NCI-H1105 (cell line): ENCODE measurements around the gene PCDH9.

Experiments used
- DNase-seq: peaks from one replicate; lab custom pipeline; 2025; lab: John Stamatoyannopoulos, UW

Gene PCDH9

DNA sequence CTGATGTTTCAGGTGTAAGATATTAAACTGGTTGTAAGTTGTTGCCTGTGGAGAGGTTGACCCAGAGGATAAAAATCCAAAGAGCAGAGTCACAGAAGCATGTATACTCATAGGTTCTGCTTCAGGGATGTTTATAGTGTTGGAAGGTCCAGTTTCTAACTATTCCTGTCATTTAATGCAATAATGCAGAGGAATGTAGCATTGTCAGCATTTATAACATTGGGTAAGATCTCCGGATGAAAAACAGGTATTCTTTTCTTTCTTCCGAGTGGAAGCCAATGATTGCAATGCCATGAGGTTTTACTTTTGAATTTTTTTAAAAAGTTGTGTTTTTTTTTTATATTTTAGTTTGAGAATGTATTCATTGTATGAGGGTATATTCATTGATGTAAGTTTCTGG, 771.0 kb downstream of the PCDH9 start:
- no peak for DNase-seq

DNA sequence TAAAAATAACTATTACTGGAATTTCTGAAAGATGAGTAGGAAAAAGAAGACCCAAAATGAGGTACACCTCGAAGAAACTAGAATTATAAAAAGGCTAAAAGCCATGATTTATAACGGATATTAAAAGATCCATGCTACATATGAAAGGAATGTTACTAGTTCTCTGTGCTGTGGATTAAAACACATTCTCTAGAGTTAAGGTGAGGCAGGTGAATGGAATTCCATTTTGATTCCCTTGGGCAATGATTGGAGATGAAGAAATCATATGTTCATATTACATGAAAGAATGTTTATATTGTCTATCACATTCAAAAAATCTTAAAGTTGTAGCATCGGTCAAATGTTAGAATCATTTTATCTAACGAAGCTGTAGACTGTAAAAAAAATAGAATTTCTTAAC, 783.7 kb downstream of the PCDH9 start:
- no peak for DNase-seq

DNA sequence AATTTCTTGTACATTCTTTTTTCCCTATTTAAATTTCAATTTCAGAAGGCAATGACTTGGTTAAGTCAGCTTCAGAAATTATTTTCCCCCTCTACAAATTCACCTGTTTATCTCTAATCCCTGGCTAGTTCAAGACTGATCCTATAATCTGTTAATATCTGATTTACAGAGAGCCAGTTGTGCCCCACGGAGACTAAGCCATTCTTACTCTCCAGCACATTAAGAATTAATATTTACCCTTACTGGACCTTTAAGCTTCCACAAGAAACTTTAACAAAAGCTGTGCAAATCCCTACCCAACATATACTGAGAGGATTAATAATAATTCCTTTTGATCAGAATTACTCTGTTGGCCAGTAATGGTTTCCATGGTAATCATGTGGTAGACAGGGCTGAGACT, 786.2 kb downstream of the PCDH9 start:
- DNase-seq, result no peak

DNA sequence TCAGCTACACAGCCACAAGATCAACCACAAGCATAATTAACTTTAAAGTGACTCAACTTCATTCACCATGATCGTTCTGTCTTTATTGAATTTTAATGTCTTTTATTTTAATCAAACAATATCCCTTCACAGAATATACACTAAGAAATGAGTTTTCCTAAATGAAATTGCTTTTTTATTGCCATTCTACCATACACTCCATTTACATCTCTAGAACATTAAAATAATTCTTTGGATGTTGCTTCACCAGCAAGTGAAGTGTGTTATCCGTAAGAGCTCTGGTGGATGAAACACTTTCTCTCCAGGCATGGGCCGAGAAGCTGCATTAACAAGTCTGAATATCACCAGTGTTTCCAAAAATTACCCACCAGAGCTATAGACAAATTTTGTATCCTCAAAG, 789.2 kb downstream of the PCDH9 start:
- no peak for DNase-seq

DNA sequence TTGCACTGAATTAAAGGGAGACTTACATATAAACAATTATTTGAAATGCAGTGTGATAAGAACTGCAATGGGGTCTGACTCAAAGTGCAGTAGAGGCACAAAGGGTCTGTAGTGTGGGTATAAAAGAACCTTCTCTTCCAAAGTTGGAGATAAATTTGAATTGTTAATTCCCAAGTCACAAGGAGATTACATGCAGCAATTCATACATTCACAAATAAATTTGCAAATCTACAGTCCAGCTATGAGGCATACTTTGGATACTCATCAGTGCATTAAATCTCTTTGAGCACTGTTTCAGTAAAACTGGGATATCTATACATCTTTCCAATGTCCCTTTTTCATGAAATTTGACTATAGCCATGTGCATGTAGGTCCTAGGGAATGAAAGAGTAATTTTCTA, 799.4 kb downstream of the PCDH9 start:
- no peak for DNase-seq

DNA sequence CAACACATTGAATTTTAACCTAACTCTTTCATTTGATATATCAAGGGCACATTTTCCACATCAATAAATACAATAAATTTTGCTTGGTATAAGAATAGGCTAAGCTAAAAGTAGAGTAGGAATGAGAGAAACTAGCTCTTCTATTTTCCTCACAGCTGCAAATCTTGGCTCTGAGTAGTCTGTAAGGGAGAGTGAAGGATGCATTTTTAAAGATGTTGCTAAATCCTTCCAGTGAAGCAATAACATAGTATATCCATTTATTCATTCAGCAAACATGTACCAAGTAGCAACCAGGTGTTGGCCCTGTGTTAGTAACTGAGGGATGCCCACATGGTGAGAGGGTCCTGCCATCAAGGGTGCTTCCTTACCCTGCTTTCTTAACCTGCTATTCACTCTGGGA, 799.9 kb downstream of the PCDH9 start:
- DNase-seq, result no peak

DNA sequence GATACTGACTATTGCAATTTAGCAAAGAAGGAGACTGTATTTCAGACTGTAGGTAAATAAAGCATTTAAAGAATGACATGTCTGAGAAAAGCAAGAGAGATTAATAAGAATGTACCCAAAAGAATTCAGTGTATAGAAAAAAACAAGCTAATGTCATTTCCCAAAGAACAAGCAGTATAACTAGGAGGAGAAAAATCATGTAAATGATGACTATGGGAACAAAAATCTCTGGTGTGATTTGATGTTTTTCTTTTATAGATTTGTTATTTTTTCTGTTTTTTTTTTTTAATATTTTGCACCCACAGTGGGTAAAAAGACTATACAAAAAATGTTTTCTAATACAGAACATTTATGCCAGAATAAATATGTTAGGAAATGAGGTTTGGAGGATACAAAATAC, 801.0 kb downstream of the PCDH9 start:
- DNase-seq, result no peak

DNA sequence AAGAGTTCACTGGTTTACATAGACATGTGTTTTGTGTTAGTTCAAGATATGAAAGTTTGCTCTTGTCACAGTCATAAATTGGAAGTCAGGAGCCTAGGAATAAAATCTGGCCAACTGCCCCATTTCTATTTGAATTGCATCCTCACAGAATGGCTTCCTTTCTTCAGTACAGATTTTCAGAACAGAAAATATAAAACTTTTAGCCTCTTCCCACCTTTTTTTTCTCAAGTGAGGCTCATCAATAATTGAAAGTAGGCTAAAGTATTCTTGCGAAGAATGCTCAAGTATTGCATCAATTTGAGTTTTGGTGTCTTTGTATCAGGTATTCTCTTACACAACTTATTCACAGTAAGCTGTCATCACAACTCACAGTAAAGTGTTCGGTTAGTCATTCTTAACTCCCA, 802.7 kb downstream of the PCDH9 start:
- DNase-seq, result no peak

DNA sequence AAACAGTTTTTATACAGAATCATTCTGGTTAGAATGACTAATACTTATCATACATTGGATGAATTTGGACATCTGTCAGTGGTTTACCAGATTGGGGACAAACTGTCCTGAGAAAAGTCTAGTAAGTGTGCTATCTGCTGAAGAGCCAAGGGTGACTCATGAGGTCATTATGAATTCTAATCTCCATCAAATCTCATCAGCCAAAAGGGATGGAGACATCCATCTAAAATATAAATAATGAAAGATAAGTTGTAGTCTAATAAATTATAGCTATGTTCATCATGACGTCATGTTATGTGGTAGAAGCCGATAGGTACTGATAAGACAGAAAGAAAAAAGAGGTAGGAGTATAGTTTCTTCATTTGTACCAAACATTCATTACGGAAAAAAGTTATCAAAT, 804.4 kb downstream of the PCDH9 start:
- no peak for DNase-seq

DNA sequence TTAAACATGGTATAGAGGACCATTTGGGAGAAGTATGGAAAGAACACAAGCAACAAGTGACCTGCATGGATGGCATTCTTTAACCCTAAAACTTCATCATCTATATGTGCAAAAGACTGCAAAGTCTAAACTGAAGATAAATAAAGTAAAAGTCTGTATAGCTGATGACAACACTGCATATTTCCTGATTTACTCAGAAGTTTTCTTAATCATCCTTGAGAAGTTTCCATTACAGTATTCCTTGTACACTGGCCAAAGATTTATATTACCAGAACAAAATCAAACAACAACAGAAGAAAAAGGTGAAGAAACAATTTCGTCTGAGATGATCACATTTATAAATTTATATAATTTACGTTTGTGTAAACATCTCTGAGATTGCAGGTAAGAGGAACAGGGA, 805.7 kb downstream of the PCDH9 start:
- DNase-seq, result no peak

DNA sequence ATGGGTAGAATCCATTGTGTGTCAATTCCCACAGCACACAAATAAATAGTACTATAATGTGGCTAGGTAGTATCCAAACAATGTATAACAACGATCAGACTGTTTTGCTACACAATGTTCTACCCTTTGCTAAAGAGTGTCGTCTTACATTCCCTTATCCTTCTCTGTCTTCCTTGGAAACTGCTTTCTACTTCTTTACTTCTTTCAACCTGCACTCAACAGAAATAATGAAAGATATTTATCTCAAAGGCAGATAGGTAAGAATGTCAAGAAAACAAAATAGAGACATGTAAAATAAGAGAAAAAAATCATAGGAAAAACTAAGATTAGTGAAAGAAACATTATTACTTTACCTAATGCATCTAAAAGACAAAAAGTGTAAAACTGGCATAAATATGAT, 814.7 kb downstream of the PCDH9 start:
- no peak for DNase-seq

DNA sequence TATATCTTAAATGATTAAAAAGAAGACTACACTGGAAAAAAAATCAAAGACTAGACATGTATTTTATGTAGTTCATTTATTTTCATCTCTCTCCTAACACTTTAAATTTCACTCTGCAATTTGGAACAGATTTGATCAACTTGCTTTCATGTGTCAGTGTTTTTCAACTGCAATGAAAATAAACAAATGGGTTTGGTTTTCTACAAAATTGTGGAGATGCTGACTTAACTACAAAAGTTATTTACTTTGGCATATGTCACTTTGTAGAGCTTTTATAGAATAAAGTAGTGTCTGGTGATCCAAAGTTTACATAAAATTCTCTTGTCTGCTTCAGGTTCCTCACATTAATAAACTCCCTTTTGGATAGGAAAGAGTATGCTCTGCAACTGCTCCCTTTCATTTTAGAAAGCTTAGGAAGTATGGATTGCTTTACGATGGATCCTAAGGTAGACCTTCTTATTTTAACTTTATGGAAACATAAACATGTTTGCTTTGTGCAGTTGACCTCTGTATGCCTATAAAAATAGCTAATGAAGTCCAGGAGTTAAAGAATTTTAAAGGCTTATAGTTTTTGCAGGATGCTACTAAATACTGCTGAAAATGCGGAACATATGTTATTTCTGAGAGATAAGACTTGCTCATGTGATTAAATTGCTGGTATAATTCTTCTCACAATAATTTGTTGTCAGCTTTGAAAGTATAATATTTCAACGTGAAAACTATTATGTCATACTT, 815.9 kb downstream of the PCDH9 start:
- DNase-seq, result no peak

DNA sequence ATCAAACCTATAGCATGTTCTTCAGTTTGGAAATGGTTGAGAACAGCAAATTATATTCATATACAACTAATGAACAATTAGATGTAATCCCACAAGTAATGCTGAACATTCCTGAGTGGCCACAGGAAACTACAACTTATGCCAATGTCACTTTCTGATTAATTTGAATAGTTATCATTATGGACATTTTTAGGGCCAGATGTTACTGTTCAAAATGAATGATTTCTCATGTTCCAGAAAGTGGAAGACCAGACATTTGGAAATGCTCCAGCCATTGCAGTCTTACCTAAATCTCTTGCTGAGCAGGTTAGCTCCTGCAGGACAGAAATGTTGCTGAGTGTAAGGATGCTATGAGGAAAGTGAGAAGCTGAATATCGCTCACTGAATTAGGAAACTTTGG, 819.8 kb downstream of the PCDH9 start:
- DNase-seq, result no peak

DNA sequence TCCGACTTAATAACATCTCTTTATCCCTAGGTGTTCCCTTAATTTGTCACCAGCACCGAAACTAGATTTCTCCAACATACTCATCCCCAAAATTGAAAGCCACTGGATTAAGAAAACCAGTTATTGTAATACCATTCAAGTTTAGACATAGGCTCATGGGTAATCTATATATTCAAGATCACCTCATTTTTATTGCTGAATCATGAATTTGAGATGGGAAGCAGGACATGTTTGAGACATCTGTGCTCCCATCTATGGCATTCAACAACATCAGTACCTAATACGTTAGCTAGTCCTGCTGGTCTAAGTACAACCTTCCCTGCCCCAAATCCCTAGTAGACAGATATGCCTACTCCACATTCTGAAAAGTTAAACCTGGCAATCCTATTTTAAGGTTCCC, 820.6 kb downstream of the PCDH9 start:
- DNase-seq, result no peak

DNA sequence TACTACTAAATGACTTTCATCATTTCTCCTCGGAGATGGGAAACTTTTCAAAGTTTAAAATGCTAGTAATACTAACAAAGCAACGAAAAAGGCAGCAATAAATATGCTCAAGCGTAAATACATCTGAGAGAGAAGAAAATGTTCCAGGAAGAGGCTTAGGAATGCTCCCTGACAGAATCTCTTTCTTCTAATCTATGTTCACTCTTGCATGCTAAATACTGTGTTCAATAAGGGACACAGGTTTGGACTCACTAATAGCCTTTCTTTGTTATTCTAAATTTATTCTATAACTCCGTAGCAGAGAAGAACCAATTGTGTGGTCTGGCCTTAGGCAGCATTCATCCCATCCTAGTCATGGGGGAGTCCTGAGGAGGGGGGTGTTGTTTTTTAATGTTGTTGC, 823.0 kb downstream of the PCDH9 start:
- no peak for DNase-seq

DNA sequence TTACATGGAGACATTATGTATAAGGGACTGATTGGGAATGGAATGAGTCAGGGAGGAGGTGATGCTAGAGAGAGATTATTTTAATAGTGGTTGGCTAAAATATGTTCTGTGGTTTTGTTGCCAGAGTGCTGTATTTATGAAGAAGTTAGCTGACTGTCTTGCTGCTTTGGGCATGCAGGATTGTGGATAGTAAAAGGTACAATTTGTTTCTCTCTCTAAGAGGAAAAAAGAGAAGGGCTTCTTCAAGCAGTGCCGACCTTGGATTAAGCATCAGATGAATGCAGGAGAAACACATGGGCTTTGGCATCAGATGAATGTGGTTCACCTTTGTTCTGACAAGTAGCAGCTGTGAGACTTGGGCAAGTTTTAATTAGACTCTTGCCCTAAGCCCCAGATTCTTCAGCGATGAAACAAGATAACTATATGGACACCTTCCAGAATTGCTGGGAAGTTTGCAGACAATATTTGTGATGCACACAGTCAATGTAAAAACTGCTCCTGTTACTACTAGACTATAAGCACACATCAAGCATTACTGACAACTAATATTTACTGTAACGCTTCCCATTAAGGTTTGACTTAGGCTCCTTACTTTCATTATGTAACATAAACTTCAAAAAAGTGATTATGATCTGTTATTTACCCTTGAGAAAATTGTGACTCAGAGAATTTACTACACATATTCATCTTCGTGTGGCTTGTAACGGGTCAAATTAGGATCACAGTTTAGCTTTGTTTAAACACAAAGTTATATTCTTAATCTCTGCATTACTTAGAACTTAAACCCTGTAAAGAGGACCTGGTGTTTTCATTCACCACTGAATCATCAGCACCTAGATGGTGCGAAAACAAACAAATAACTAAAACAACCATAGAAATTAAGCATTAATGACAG, 824.0 kb downstream of the PCDH9 start:
- DNase-seq, result no peak

DNA sequence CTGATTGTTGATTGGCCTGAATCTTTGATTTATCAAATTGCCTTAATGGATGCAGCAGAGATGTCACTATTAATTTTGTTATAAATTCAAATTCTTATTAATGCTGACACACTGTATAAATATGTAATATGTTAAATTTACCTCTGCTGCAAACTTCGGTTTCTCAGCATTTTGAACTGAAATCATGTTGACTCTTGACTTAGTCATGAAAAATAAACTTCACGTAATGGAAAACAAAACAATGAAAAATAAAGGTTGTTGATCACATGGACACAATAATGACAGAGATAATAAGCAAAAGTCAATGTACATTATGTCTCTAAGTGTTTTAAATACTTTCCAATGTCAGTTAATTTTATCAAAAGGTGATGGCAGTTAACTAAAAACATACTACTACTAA, 827.6 kb downstream of the PCDH9 start:
- no peak for DNase-seq

DNA sequence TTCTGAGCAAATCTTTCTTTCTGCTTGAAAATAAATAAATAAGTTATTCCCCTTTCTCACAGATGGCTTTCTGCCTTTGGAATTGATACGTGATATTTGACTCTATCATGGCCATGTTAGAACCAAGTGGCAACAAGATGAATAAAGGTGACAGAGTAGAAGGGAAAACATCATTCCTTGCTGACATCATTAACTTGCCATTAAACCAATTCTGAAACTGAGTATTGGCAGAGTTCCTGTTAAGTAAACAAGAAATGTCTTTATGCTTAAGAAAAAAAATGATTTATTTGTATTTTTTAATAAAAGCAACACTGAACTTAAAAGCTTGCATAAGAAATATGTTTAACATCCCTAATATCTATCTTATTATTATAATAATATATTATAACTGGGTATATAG, 828.1 kb downstream of the PCDH9 start:
- peak; percentile 54 for DNase-seq

DNA sequence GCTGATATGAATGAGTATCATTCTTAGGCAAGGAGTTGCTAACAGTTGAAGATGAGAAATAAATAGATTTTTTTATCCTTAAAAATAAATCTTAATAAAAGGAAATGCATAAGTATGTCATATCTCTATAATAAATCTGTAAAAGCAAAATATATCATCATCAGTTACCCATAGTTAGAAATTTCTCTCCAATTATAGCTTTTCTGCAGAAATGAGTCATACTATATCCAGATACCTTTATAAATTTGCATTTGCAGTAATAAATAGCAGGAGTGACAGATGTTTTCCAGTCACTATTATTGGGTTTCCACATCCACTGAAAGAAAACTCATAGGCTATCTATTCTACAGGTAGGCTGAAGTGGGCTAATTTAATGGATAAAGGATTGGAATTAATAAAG, 829.8 kb downstream of the PCDH9 start:
- no peak for DNase-seq

DNA sequence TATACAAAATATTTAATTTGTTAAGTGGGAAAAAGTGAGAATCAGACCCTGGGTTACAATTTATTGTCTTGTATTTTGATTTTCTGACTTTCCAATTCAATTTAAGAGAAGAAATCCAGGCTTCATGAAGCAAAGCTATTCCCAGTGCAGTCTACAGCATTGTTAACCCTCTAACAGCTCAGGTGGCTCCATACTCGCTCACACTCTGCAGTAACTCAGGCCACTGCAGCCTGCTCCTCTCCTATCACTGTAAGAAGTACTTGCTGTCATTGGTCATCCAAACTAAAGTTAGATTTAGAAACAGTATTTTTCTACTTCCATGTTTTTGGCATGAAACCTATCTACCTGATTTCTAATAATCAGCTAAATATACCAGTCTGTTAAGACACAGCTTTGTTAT, 830.3 kb downstream of the PCDH9 start:
- no peak for DNase-seq

DNA sequence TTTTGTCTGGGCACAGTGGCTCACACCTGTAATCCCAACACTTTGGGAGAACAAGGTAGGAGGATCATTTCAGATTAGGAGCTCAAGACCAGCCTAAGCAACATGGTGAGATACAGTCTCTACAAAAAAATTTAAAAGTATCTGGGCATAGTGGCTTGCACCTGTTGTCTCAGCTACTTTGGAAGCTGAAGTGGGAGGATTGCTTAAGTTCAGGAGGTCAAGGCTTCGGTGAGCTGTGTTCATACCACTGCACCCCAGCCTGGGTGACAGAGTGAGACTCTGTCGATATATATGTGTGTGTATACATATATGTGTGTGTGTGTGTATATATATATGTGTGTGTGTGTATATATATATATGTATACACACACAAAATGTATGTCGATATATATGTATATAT, 833.0 kb downstream of the PCDH9 start:
- no peak for DNase-seq

DNA sequence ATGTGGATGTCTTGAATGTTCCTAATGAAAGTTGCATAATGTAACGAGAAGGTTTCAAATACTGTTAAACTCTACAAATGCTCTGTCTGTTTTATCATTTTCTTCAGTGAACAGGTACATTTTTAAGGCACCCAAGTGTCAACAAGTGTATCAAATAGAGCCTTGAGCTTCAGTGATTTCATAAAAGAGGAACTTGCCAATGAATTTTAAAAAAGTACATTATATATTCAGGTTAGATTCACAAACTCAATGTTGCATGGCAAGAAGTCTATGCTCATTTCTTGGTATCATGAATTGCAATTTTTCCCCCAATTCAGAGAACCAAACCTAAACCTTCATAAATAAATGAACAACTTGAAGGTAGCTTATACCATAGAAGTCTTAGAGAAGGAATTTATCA, 838.8 kb downstream of the PCDH9 start:
- no peak for DNase-seq

DNA sequence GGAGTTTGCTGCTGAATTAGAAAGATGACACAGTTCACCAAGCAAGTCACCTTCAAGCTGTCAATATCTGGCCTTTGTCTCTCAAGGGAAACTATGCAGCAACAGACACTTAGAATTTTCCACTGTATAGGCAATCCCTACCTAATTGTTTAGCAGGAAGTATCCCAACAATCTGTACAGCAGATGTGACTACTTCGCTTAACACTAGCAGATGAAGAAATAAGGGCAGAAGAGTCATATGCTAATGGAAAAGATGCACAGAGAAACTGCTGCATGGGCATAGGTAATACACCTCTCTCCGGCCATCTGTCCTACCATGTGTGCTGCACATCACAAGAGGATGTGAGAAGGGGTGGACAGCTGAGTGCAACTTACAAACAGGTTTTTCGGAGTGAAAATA, 851.2 kb downstream of the PCDH9 start:
- no peak for DNase-seq

DNA sequence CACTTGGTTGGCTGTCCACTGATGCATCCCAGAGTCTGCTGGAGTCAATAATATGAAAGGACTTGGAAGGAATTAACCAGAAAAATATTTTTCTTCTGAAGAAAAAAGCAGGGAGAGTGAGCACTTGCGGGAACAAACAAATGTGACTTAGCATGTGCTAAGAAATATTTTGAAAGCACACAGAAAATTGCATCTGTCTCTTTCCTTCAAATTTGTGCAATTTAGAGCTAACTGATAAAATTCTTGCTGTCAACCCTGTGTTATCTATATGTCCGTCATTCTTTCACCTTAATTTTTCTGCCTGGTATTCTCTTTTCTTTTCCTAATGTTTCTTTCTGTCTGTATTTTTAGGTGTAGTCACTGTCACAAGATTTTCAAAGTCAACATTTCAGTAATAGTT, 852.6 kb downstream of the PCDH9 start:
- DNase-seq, result no peak
